OCI-LY3 (cell line): Measurements from ENCODE around the gene SLC17A3.

ENCODE experiments used
- H2AFZ ChIP-seq: fragments of 200-600, 300-600 bp; shearing (Covaris generic); 2 replicates; pipeline ENCODE4 v1.6.0; 2014; ENCODE audit warnings: antibody characterized with exemption, low read depth, low read length
- H3K27ac ChIP-seq: fragments of 200-600, 300-600 bp; sonication (generic); 2 replicates; pipeline ENCODE4 v1.5.1; 2014; ENCODE audit warnings: mild to moderate bottlenecking, low read length, moderate library complexity, mixed read lengths
- H3K27me3 ChIP-seq: fragments of 200-600, 300-600 bp; sonication (generic); 2 replicates; pipeline ENCODE4 v1.6.1; 2014; ENCODE audit warnings: low read depth, low read length, mixed read lengths
- H3K36me3 ChIP-seq: fragments of 200-600, 300-600 bp; sonication (generic); replicated peaks from 2 replicates; pipeline ENCODE3; 2014; ENCODE audit warnings: low read depth, low read length, mixed read lengths
- H3K4me1 ChIP-seq: fragments of 300-600, 200-600 bp; sonication (generic); 2 replicates; pipeline ENCODE4 v1.6.1; 2014; ENCODE audit warnings: low read length, mixed read lengths
- H3K4me2 ChIP-seq: fragments of 200-600, 300-600 bp; sonication (generic); 2 replicates; pipeline ENCODE4 v1.6.1; 2014; ENCODE audit warnings: low read length, mixed read lengths
- H3K4me3 ChIP-seq: fragments of 300-600, 200-600 bp; sonication (generic); 2 replicates; pipeline ENCODE4 v1.5.1; 2014; ENCODE audit warnings: antibody characterized with exemption, mild to moderate bottlenecking, low read length, moderate library complexity
- H3K79me2 ChIP-seq: fragments of 300-600, 200-600 bp; shearing (Covaris generic); 2 replicates; pipeline ENCODE4 v1.6.1; 2014; ENCODE audit warnings: mild to moderate bottlenecking, low read length, mixed read lengths
- H3K9ac ChIP-seq: fragments of 300-600, 200-600 bp; shearing (Covaris generic); 2 replicates; pipeline ENCODE4 v1.6.0; 2014; ENCODE audit warnings: mild to moderate bottlenecking, low read length, moderate library complexity
- H3K9me3 ChIP-seq: fragments of 200-600, 300-600 bp; shearing (Covaris generic); 2 replicates; pipeline ENCODE4 v1.6.1; 2014; ENCODE audit warnings: low read length, mixed read lengths; ENCODE audit not compliant: insufficient read depth
- H4K20me1 ChIP-seq: fragments of 200-600, 300-600 bp; sonication (generic); 2 replicates; pipeline ENCODE4 v1.6.1; 2016; ENCODE audit warnings: low read length, mixed read lengths; ENCODE audit not compliant: insufficient read depth
- CTCF ChIP-seq: fragments of 200-600, 300-600 bp; sonication (generic); IDR thresholded peaks from 2 replicates; pipeline ENCODE4 v1.5.1; 2014; ENCODE audit warnings: antibody characterized with exemption, low read length, low read depth
- EZH2phosphoT487 ChIP-seq: fragments of 200-600 bp; shearing (Covaris generic); IDR thresholded peaks from 2 replicates; pipeline ENCODE4 v1.6.1; 2018; ENCODE audit warnings: antibody characterized with exemption, mixed run types, low read depth

SLC17A3 gene

DNA sequence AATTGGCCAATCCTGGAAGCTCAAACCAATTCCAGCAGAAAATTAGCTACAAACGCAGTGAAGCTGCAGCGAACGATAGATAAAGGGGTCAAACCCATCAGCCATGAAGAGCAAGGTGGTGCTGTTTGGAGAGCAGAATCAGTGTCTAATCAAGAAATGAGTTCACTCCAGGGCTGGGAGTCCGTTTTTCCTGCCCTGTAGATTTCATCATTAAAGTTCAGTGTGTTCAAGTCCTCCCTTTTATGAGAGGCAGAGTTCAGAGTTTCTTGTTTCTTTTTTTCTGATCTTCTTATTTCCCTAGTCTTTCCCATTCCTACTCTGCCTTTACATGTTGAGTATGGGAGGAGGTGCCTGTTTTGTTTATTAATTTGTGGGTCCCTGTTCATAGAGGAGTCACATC, 72.6 kb downstream of the SLC17A3 start:
- TF ChIP-seq EZH2phosphoT487 (no peak), CTCF (no peak)
- Histone ChIP-seq H3K9me3 (no peaks in the 10 kb centered on the region), H3K4me1 (no peaks in the 10 kb centered on the region), H3K4me2 (no peak overlapping the region), H3K27me3 (no peaks in the 10 kb centered on the region), H4K20me1 (no peaks in the 10 kb centered on the region), H2AFZ (no peak overlapping the region), H3K79me2 (no peaks in the 10 kb centered on the region), H3K9ac (no peak overlapping the region), H3K36me3 (no peaks in the 10 kb centered on the region), H3K27ac (no peak overlapping the region), H3K4me3 (no peak overlapping the region)
